Gastroesophageal sphincter (tissue), 4 donors: ENCODE measurements around the gene CCDC188. TPM values are rescaled to one million over a fixed set of nuclear protein-coding genes. Genes with fewer than 3 reads are reported as not detected.

Experiments used
- ATAC-seq: fragments of 150-250 bp; one replicate; pipeline ENCODE4 v1.9.1; 2016; ENCODE audit warnings: mild to moderate bottlenecking, moderate library complexity
- H3K27ac ChIP-seq, 4 donors: fragments of 200-600 bp; sonication (generic) in 3 of 4; 1 replicate in 3 of 4; 2 replicates in 1 of 4; pipeline ENCODE4 v1.5.1; 2016 to 2019
- H3K27me3 ChIP-seq: fragments of 200-600 bp; sonication (generic); one replicate; pipeline ENCODE4 v1.5.1; 2019
- H3K36me3 ChIP-seq, 2 donors: fragments of 200-600 bp; sonication (generic); one replicate each; pipeline ENCODE4 v1.5.1; 2019; ENCODE audit warnings: control low read depth in 1 of 2
- H3K4me1 ChIP-seq, 3 donors: fragments of 200-600 bp; sonication (generic); 1 replicate in 2 of 3; 2 replicates in 1 of 3; pipeline ENCODE4 v1.5.1; 2016 to 2019; ENCODE audit warnings: control low read depth in 2 of 3
- H3K4me3 ChIP-seq, 2 donors: fragments of 200-600 bp; sonication (generic); one replicate each; pipeline ENCODE4 v1.5.1; 2019; ENCODE audit warnings: mild to moderate bottlenecking in 1 of 2, moderate library complexity in 1 of 2
- H3K9me3 ChIP-seq, 3 donors: fragments of 200-600 bp; sonication (generic); one replicate each; pipeline ENCODE4 v1.5.1; 2017 to 2019; ENCODE audit warnings: control low read depth in 2 of 3
- EP300 ChIP-seq: sonication (generic); formaldehyde crosslinking; IDR thresholded peaks from one replicate; pipeline ENCODE4 v1.6.1; 2017; ENCODE audit warnings: antibody characterized with exemption, mild to moderate bottlenecking
- POLR2A ChIP-seq, 2 donors: fragments of 450-650 bp; IDR thresholded peaks; one replicate each; pipeline ENCODE4 v1.6.1; 2017; ENCODE audit warnings: antibody characterized with exemption in 2 of 2, mild to moderate bottlenecking in 2 of 2, moderate library complexity in 1 of 2
- POLR2AphosphoS5 ChIP-seq: sonication (generic); formaldehyde crosslinking; IDR thresholded peaks from one replicate; pipeline ENCODE4 v1.6.1; 2017; ENCODE audit warnings: antibody characterized with exemption
- WGBS, 2 donors: methylation state at CpG; one replicate each; pipeline ENCODE4 v1.1.5; 2018; ENCODE audit warnings: low coverage in 1 of 2; 5-methylcytosine and 5-hydroxymethylcytosine counted together
- total RNA-seq, 4 donors: library from RNA; depleted of rRNA; stranded (reverse); fragments of >200 nt; gene quantifications; one replicate each; pipeline ENCODE4 v1.1.0, GENCODE V29; 2016
- TF ChIP-seq, protein P1 (sequence below), 4 experiments: fragments of 200-600 bp in 2 of 4; fragments of 450-650 bp in 2 of 4; sonication (generic) in 1 of 4; IDR thresholded peaks; one replicate each; pipeline ENCODE4 v1.5.1; 2017 to 2019; ENCODE audit warnings: antibody characterized with exemption in 4 of 4, mild to moderate bottlenecking in 2 of 4, moderate library complexity in 2 of 4

Gene CCDC188
- not detected for total RNA-seq

DNA sequence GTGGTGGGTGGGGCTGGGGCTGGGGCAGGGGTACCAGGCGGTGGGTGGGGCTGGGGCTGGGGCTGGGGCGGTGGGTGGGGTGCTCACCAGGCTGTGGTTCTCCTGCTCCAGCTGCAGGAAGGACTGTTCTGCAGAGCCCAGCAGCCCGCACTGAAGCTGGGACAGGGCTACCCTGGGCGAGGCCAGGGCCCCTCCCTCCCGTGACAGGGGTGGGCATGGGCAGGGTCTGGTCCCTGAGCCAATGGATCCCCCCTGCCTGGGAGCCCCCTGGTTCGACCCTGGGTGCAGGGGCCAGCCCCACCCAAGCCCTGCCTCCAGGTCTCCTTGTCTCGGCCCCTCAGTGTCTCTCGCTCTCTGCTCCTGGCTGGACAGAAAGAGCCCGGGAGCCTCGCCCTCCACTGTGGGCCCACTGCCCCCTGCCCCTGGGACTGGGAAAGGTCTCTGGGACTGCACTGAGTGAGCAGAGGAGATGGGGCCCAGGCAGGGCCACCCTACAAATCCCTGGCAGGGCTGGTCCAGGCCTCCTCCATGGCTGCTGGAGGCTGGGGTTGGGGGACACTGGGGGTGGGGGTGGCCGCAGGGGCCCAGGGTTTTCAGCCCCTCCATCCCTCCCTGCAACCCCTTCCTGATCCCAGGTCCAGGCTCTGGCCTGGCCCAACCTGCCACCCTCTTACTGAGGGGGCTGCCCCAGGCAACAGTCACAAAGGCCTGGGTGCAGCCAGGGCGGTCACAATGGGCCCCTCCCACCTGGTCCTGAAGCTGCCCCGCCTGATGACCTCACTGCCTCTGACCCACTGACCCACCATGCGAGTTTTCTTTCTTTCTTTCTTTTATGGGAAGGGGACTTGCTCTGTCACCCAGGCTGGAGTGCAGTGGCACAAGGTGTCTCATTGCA lies at the start of gene CCDC188:
Gene CCDC188 (minus strand): TSS at position 675 of the 895 bp plus-strand sequence. CDS start 69 bp downstream, at position 606.
- TF ChIP-seq EP300 (no peak), POLR2AphosphoS5 (no peak), POLR2A (IDR thresholded peaks at IDR 0.05) (no peak)
- TF ChIP-seq, protein P1, sequence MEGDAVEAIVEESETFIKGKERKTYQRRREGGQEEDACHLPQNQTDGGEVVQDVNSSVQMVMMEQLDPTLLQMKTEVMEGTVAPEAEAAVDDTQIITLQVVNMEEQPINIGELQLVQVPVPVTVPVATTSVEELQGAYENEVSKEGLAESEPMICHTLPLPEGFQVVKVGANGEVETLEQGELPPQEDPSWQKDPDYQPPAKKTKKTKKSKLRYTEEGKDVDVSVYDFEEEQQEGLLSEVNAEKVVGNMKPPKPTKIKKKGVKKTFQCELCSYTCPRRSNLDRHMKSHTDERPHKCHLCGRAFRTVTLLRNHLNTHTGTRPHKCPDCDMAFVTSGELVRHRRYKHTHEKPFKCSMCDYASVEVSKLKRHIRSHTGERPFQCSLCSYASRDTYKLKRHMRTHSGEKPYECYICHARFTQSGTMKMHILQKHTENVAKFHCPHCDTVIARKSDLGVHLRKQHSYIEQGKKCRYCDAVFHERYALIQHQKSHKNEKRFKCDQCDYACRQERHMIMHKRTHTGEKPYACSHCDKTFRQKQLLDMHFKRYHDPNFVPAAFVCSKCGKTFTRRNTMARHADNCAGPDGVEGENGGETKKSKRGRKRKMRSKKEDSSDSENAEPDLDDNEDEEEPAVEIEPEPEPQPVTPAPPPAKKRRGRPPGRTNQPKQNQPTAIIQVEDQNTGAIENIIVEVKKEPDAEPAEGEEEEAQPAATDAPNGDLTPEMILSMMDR (IDR thresholded peaks at IDR 0.05), result no peak
- WGBS, 2 donors, result 81% methylated on average over 3 of the region's 14 CpGs; no CpG with 5 or more reads in 1 of the 2 donors
- Histone ChIP-seq H3K9me3 (no peaks in the 10 kb centered on the region), H3K4me3 (no peak within 1 kb of the TSS), H3K36me3 (peaks cover 0 to 10% of the 10 kb centered on the region in 2 donors), H3K27ac (no peak within 1 kb of the TSS), H3K4me1 (no peaks in the 10 kb centered on the region), H3K27me3 (peaks cover 18% of the 10 kb centered on the region)
- ATAC-seq, result no peak

DNA sequence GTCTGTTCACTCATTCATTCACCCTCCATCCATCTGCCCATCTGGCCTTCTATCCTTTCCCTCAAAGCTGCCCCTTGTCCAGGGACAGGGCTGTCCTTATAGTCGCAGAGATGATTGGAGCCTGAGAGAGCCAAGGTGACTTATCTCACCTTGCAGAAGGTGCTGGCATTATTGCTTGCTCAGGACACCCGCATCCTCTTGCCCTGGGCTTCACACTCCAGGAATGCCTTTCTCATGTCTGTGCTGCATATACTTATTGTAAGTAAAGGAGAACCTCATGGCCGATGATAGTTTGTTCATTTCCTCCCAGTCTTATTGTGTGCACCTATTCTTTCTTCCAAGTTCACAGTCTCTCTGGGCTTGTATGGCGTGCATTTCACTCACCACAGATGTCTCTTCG lies 49.1 kb upstream of the CCDC188 start:
- no peak for ATAC-seq
- no peaks in the 10 kb centered on the region for H3K36me3 ChIP-seq
- WGBS, 2 donors, result 93 to 96% methylated on average over 4 to 5 of the region's 5 CpGs
- H3K27ac ChIP-seq, result no peak overlapping the region
- no peaks in the 10 kb centered on the region for H3K9me3 ChIP-seq
- peaks cover 0 to 25% (median 7%) of the 10 kb centered on the region in 3 donors for H3K4me1 ChIP-seq
- no peak overlapping the region for H3K4me3 ChIP-seq
- TF ChIP-seq EP300 (no peak), POLR2AphosphoS5 (no peak), POLR2A (IDR thresholded peaks at IDR 0.05) (no peak)
- TF ChIP-seq, protein P1 (IDR thresholded peaks at IDR 0.05), result no peak
- H3K27me3 ChIP-seq, result peaks cover 5% of the 10 kb centered on the region

DNA sequence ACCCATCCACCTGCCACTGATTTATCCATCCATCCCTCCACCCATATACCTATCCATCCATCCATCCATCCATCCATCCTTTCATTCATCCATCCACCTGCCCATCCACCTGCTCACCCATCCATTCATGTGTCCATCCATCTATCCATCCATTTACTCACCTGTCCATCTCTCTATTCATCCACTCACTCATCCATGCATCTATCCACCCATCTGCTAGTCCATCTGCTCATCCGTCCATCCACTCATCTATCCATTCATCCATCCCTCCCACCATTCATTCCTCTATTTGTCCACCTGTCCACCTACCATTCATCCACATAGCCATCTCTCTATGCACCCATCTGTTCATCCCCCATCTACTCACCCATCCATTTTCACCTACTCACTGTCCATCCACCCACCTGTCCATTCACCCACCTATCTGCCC lies 48.6 kb upstream of the CCDC188 start:
- H3K27ac ChIP-seq, result no peak overlapping the region
- 77 to 80% methylated on average over 1 of the region's 1 CpG for WGBS, 2 donors
- peaks cover 5% of the 10 kb centered on the region for H3K27me3 ChIP-seq
- ATAC-seq, result no peak
- H3K36me3 ChIP-seq, result no peaks in the 10 kb centered on the region
- peaks cover 0 to 20% (median 7%) of the 10 kb centered on the region in 3 donors for H3K4me1 ChIP-seq
- H3K4me3 ChIP-seq, result no peak overlapping the region
- no peaks in the 10 kb centered on the region for H3K9me3 ChIP-seq
- TF ChIP-seq EP300 (no peak), POLR2AphosphoS5 (no peak), POLR2A (IDR thresholded peaks at IDR 0.05) (no peak)
- TF ChIP-seq, protein P1 (IDR thresholded peaks at IDR 0.05), result no peak

DNA sequence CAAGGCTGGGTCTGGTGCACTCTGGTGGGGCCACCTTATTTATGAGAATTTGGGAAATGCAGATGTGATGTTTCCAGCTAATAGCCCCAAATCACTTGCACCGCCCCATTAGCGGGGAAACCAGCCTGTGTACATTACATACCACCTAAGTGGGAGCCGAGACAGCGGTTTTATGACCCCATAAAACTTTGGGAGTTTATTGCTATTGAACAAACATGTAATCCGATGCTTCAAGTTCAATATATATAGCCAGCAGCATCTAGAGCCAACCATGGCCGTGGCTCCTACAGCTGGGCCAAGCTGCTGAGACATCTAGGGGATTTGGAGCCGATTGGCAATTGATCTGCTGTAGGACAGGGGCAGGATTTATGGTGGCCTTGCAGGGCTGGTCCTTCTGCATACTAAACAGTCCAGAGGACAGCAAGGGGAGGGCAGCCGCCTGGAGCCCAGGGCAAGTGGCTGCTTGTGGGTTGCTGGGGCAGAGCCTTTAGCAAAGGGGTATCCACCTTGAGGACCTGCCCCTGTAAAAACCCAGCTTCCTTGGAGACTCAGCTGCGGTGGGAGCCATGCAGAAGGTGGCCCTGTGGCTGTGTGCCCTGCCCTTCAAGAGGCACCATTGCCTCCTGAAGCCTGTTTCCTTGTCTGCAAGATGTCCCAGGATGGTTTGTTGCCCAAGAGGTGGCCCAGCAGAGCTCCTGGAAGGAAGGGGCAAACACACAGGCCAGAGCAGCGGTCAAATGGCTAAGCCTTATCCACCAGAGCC lies 47.9 kb upstream of the CCDC188 start:
- 79 to 82% methylated on average over 5 to 8 of the region's 10 CpGs for WGBS, 2 donors
- Histone ChIP-seq H3K27me3 (peaks cover 5% of the 10 kb centered on the region), H3K27ac (no peak overlapping the region), H3K4me1 (peaks cover 0 to 13% (median 7%) of the 10 kb centered on the region in 3 donors), H3K36me3 (no peaks in the 10 kb centered on the region), H3K4me3 (no peak overlapping the region), H3K9me3 (no peaks in the 10 kb centered on the region)
- TF ChIP-seq, protein P1 (IDR thresholded peaks at IDR 0.05), result no peak
- TF ChIP-seq EP300, result no peak
- no peak for ATAC-seq
